ENCODE results near the gene SMPD3.

Gene SMPD3

DNA sequence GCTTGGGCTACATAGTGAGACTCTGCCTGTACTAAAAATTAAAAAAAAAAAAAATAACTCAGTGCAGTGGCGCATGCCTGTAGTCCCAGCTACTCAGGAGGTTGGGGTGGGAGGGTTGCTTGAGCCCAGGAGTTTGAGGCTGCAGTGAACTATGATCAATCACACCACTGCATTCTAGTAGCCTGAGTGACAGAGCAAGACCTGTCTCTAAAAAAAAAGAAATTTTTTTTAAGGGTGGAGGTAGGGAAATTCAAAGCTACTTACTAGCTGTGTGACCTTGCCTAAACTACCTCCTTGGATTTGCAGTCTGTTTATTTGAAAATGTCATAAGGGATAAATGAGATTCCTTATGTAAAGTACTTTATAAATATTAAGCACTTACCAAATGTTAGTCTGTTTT is 3.4 kb upstream of the SMPD3 start:
- Histone ChIP-seq H3K36me3 (ENCODE audit: control insufficient read depth, insufficient read depth, low read length) (no peaks in the 10 kb centered on the region), H3K4me3 (ENCODE audit: low read depth, low read length) (no peak overlapping the region), H3K27me3 (ENCODE audit: control insufficient read depth, insufficient read depth, low read length) (peaks cover 12% of the 10 kb centered on the region), H3K9ac (ENCODE audit: low read depth, low read length) (no peak overlapping the region), H3K4me1 (ENCODE audit: control insufficient read depth, insufficient read depth, low read length) (no peaks in the 10 kb centered on the region), H3K9me3 (ENCODE audit: control insufficient read depth, insufficient read depth, low read length) (no peaks in the 10 kb centered on the region)

DNA sequence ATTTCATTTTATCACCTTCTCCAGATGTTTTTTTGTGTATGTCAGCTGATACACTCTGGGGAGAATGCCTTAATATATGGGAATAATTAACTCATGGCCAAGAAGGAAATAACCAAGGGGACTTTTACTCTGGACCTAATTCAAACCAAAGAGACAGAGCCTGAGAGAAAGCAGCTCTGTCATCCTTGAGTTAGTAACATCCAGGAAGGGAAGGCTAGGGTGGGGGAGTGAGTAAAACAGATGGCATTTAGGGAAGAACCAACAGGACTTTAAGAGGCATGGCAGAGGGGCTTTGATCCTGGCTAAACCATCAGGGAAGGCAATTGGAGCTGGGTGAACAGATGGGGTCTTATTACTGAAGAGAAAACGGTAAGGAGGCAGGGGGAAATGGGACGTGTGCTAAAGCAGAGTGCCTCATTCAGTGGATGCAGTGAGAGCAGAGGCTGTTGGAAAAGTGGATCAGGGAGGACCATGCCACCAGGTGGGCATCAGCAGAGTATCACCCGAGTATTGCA is 2.5 kb upstream of the SMPD3 start:
- H3K4me3 ChIP-seq (ENCODE audit: low read depth, low read length), result no peak overlapping the region
- H3K9me3 ChIP-seq (ENCODE audit: control insufficient read depth, insufficient read depth, low read length), result no peaks in the 10 kb centered on the region
- no peaks in the 10 kb centered on the region for H3K4me1 ChIP-seq (ENCODE audit: control insufficient read depth, insufficient read depth, low read length)
- no peaks in the 10 kb centered on the region for H3K36me3 ChIP-seq (ENCODE audit: control insufficient read depth, insufficient read depth, low read length)
- no peak overlapping the region for H3K9ac ChIP-seq (ENCODE audit: low read depth, low read length)
- H3K27me3 ChIP-seq (ENCODE audit: control insufficient read depth, insufficient read depth, low read length), result peaks cover 21% of the 10 kb centered on the region

DNA sequence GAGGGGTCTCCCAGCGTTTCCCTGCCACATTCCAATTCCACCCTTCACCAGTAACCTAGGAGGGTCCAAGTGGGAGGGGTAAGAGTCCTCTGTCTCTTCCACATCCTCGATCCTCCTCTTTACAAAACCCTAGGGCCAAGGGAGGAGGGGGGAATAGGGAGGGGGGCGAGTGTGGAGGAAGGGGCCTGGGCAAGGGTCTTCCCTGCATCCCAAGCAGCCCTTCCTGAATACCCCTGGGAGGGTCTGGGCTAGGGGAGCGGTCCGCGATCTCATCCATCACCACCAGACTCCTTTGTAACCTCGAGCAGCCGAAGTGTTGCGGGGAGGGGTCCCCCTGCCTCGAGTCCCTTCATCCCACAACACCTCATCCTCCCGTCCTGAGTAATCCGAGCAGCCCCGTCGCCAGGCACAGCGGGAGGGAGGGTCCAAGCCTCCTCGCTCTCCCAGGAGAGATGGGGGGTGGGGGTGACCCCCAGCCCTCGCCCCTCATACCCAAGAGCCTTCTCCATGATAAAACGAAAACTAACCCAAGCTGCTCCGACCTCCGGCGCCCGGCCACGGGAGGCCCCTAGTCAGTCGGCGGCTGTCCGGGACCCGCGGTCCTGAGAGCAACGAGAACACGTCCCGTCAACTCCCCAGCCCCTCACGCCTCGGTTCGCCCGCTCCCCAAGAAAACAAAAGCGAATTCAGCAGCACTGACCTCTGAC is 502 bp downstream of the SMPD3 start:
- Histone ChIP-seq H3K36me3 (ENCODE audit: control insufficient read depth, insufficient read depth, low read length) (no peaks in the 10 kb centered on the region), H3K4me3 (ENCODE audit: low read depth, low read length) (peak overlapping the region; percentile 45), H3K4me1 (ENCODE audit: control insufficient read depth, insufficient read depth, low read length) (no peaks in the 10 kb centered on the region), H3K27me3 (ENCODE audit: control insufficient read depth, insufficient read depth, low read length) (peaks cover 25% of the 10 kb centered on the region), H3K9me3 (ENCODE audit: control insufficient read depth, insufficient read depth, low read length) (no peaks in the 10 kb centered on the region), H3K9ac (ENCODE audit: low read depth, low read length) (no peak overlapping the region)

DNA sequence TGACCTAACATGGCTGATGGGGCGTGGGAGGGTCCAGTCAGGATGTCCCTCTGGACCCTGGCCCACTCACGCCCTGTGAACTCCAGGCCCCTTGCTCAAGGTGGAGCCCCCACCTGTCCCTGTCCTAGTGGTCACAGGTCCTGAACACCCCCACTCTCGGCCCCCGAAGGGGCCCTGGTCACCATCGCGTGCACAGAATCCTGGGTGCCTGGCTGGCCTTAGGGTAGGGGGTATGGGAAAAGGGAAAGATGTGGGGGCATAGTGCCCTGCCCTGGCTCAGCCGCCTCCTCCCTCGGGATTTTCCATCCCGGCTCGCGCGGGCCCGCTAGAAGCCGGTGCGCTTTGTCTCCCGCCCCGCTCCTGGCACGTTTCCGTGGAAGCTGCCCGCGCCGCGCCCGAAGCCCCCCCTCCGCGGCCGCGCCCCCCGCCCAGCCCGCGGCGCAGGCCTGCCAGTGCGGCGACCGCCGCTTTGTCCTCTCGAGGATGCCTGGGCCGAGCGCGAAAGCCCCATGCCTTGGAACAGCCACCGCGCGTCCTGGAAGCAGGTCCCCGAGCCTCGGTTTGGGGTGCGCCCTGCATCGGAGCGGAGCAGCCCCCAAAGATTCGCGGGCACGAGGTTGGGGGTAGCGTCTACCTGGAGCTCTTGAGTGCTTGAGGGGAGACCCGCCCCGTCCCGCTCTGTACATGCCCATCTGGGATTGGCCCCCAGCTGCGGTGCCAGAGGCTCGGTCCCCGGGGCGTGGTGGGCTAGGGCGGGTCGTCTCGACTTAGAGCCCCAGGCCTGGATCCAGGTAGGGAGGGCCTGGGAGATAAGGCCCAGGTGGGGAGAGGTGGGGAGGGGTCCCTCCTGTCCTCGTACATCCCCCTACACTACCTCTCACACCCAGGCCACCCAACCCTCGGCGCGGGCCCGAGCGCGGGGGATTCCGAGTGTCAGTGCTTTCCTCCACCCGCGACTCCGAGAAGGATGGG is 1.3 kb downstream of the SMPD3 start:
- H3K4me3 ChIP-seq (ENCODE audit: low read depth, low read length), result peak overlapping the region; percentile 45
- H3K9me3 ChIP-seq (ENCODE audit: control insufficient read depth, insufficient read depth, low read length), result no peaks in the 10 kb centered on the region

DNA sequence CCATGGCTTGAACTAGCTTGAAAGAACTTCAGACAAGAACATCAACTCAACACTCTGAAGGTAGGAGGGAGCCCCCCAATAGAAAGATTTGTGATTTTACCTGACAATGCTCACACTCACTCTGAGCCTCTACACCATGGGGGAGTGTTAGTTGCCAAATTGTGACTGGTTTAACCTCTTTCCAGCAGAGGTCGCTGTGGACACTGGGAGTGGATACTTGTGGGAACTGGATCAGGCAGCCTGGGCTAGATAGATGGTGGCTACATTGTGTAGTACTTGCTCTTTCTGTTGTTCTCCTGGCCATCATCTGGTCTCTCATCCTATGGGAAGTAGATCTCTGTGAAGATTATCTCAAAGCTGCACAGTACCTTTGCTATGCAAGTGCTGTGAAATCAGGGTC is 2.9 kb downstream of the SMPD3 start:
- Histone ChIP-seq H3K4me3 (ENCODE audit: low read depth, low read length) (no peak overlapping the region), H3K27me3 (ENCODE audit: control insufficient read depth, insufficient read depth, low read length) (peaks cover 28% of the 10 kb centered on the region), H3K36me3 (ENCODE audit: control insufficient read depth, insufficient read depth, low read length) (no peaks in the 10 kb centered on the region), H3K4me1 (ENCODE audit: control insufficient read depth, insufficient read depth, low read length) (no peaks in the 10 kb centered on the region), H3K9me3 (ENCODE audit: control insufficient read depth, insufficient read depth, low read length) (no peaks in the 10 kb centered on the region), H3K9ac (ENCODE audit: low read depth, low read length) (no peak overlapping the region)

More for the DNA sequence above, 1.3 kb downstream of the SMPD3 start:
- no peaks in the 10 kb centered on the region for H3K4me1 ChIP-seq (ENCODE audit: control insufficient read depth, insufficient read depth, low read length)
- peaks cover 25% of the 10 kb centered on the region for H3K27me3 ChIP-seq (ENCODE audit: control insufficient read depth, insufficient read depth, low read length)
- H3K9ac ChIP-seq (ENCODE audit: low read depth, low read length), result no peak overlapping the region
- no peaks in the 10 kb centered on the region for H3K36me3 ChIP-seq (ENCODE audit: control insufficient read depth, insufficient read depth, low read length)

DNA sequence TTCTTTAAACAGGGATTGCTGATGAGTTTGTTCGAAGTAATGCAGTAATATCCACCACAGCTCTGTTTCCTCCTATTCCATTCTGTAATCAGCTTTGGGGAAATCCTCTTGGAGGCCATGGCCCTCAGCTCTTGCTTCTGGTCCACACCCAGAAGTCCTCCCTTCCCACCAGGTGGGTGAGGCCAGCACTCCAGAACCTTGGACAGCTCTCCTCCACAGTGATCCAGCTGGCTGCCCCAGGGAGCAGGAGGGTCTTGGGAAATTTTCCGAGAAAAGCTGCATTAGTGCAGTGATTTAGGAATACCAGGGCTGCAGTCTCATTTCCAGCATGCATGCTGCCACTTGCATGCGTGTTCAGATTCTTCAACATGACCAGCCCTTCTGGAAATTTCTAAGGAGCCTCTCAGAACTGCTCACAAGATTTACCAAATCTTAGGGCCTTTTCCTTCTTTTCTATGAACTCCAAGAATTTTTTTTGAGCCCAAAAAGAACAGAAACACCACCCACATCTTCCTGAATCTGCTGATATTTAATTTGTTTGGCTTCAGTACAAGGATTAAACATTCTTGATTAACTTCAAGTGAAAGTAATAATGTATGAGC is 4.2 kb downstream of the SMPD3 start:
- Histone ChIP-seq H3K9ac (ENCODE audit: low read depth, low read length) (no peak overlapping the region), H3K27me3 (ENCODE audit: control insufficient read depth, insufficient read depth, low read length) (peaks cover 32% of the 10 kb centered on the region)

DNA sequence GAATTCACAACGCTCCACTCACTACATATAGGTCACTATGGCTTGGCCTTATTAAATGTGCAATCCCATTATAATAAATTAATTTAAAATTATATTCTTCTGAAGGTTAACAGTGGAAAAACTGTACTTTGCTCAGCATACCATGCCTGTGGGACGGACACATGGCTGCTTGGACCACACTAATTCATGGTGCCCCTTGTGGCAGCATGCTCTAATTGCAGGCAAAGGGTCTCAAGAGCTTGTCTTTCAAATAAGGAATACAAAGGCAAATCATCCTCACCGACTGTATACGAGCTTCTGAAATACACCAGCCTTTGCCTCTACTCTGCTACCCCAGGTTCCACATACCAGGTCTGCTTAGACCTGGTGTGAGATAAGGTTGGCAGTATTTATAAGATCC is 11.7 kb downstream of the SMPD3 start:
- H3K9ac ChIP-seq (ENCODE audit: low read depth, low read length), result no peak overlapping the region
- no peaks in the 10 kb centered on the region for H3K36me3 ChIP-seq (ENCODE audit: control insufficient read depth, insufficient read depth, low read length)
- H3K4me1 ChIP-seq (ENCODE audit: control insufficient read depth, insufficient read depth, low read length), result no peaks in the 10 kb centered on the region
- peaks cover 6% of the 10 kb centered on the region for H3K27me3 ChIP-seq (ENCODE audit: control insufficient read depth, insufficient read depth, low read length)
- H3K4me3 ChIP-seq (ENCODE audit: low read depth, low read length), result no peak overlapping the region
- peaks cover 4% of the 10 kb centered on the region for H3K9me3 ChIP-seq (ENCODE audit: control insufficient read depth, insufficient read depth, low read length)

More for the DNA sequence above, 4.2 kb downstream of the SMPD3 start:
- Histone ChIP-seq H3K9me3 (ENCODE audit: control insufficient read depth, insufficient read depth, low read length) (no peaks in the 10 kb centered on the region), H3K4me3 (ENCODE audit: low read depth, low read length) (no peak overlapping the region), H3K4me1 (ENCODE audit: control insufficient read depth, insufficient read depth, low read length) (no peaks in the 10 kb centered on the region), H3K36me3 (ENCODE audit: control insufficient read depth, insufficient read depth, low read length) (no peaks in the 10 kb centered on the region)

DNA sequence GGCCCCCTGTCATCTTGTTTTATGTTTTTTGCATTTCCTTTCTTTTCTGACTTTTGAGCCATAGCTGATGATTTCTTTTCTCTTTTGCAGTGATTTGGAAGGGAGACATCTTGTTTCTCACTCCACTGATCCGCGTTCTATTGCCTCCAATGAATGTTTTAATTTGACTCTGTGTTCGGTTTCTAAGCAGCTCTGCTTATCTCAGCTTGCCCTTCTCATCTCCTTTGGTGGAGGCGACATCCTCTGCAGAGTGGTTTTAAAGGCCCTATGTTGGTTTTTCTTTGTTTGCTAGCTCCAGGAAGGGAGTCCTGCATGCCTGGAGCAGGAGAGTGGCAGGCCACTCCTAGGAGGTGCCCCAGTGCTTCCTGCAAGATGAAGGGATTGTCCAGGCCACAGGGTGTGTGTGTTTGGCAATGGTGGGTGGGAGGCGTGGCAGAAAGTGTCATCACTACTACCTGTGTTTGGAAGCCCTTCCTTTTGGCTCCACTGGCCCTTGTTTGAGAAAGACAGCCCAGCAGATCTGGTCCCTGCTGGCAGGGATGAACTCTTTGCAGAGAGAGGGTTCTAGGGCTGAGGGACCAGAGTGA is 13.6 kb downstream of the SMPD3 start:
- H3K27me3 ChIP-seq (ENCODE audit: control insufficient read depth, insufficient read depth, low read length), result peaks cover 3% of the 10 kb centered on the region
- H3K36me3 ChIP-seq (ENCODE audit: control insufficient read depth, insufficient read depth, low read length), result no peaks in the 10 kb centered on the region
- peaks cover 4% of the 10 kb centered on the region for H3K9me3 ChIP-seq (ENCODE audit: control insufficient read depth, insufficient read depth, low read length)
- H3K4me3 ChIP-seq (ENCODE audit: low read depth, low read length), result no peak overlapping the region
- no peak overlapping the region for H3K9ac ChIP-seq (ENCODE audit: low read depth, low read length)
- H3K4me1 ChIP-seq (ENCODE audit: control insufficient read depth, insufficient read depth, low read length), result no peaks in the 10 kb centered on the region

DNA sequence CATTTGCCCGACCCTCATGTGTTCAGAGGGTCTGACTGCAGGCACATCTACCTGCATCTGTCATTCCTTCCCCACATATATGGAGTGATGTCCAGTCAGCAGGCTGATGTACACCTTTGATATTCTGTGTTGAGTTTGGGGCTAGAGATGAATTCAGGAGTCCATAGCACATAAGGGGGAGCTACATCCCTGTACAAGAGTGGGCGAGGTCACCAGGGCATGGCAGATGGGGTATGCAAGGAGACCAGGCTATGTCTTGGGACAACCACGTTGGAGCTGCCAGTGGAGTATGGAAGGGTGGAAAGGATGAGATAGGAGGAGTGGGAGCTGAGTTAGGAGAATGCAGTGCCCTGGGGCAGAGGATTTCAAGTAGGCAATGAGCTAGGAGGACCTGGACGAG is 15.0 kb downstream of the SMPD3 start:
- no peak overlapping the region for H3K9ac ChIP-seq (ENCODE audit: low read depth, low read length)
- H3K36me3 ChIP-seq (ENCODE audit: control insufficient read depth, insufficient read depth, low read length), result no peaks in the 10 kb centered on the region
- H3K9me3 ChIP-seq (ENCODE audit: control insufficient read depth, insufficient read depth, low read length), result peaks cover 4% of the 10 kb centered on the region
- no peaks in the 10 kb centered on the region for H3K27me3 ChIP-seq (ENCODE audit: control insufficient read depth, insufficient read depth, low read length)
- H3K4me1 ChIP-seq (ENCODE audit: control insufficient read depth, insufficient read depth, low read length), result no peaks in the 10 kb centered on the region
- H3K4me3 ChIP-seq (ENCODE audit: low read depth, low read length), result no peak overlapping the region

DNA sequence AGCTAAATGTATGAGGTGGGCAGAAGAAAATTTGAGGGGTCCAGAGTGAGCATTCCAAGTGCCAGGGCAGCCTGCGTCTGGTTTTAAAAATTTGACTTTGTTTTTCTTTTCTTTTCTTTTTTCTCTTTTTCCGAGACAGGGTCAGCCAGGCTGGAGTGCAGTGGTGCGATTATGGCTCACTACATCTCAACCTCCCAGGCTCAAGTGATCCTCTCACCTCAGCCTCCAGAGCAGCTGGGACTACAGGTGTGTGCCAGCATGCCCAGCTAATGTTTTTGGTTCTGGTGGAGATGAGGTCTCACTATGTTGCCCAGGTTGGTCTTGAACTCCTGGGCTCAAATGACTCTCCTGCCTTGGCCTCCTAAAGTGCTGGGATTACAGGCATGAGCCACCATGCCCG is 15.6 kb downstream of the SMPD3 start:
- H3K9me3 ChIP-seq (ENCODE audit: control insufficient read depth, insufficient read depth, low read length), result peaks cover 4% of the 10 kb centered on the region
- no peak overlapping the region for H3K4me3 ChIP-seq (ENCODE audit: low read depth, low read length)
- no peak overlapping the region for H3K9ac ChIP-seq (ENCODE audit: low read depth, low read length)
- no peaks in the 10 kb centered on the region for H3K27me3 ChIP-seq (ENCODE audit: control insufficient read depth, insufficient read depth, low read length)
- H3K4me1 ChIP-seq (ENCODE audit: control insufficient read depth, insufficient read depth, low read length), result no peaks in the 10 kb centered on the region
- H3K36me3 ChIP-seq (ENCODE audit: control insufficient read depth, insufficient read depth, low read length), result no peaks in the 10 kb centered on the region

DNA sequence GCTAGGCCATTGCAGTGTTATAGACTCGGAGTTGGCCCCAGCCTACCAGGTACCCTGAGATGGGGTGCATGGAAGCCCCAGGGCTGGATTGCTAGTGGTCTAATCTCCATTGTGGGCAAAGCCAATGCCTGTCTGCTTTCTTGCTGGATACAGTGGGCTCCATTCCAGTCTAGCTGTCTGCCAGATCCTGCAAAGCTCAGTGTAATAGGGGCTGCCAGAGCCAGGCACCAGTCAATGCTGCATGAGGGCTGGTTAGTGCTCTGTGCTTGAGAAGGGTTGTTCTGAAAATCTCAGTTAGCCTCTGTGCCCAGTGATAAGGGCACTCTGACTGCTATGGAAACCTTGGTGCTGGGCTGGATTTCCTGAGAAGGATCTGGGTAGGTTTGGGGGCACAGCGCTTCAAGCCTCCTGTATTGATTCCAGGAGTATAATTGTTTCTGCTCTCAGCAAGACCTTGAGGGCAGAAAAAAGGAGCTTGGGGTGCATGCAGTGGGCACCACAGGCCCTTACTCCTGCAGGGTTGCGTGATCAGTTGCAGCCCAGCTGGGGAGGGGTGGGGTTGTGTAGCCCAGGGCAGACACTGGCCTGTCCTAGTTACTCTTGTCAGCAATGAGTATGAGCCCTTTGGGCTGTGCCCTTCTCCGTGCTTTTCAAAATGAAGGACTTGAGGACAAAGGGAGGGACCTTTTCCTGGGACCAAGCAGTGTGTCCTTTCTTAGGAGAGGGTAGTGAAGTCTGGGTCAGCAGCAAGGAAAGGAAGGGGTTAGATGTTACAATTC is 19.0 kb downstream of the SMPD3 start:
- Histone ChIP-seq H3K9ac (ENCODE audit: low read depth, low read length) (no peak overlapping the region), H3K36me3 (ENCODE audit: control insufficient read depth, insufficient read depth, low read length) (no peaks in the 10 kb centered on the region), H3K4me3 (ENCODE audit: low read depth, low read length) (no peak overlapping the region), H3K4me1 (ENCODE audit: control insufficient read depth, insufficient read depth, low read length) (no peaks in the 10 kb centered on the region), H3K9me3 (ENCODE audit: control insufficient read depth, insufficient read depth, low read length) (no peaks in the 10 kb centered on the region), H3K27me3 (ENCODE audit: control insufficient read depth, insufficient read depth, low read length) (no peaks in the 10 kb centered on the region)
